Thyroid gland (tissue), 4 donors: ENCODE results near the gene CEACAM4. TPM values are rescaled to one million over a fixed set of nuclear protein-coding genes. Genes with fewer than 3 reads are reported as not detected.

Experiments used
- DNase-seq, 2 donors: peaks; one replicate each; pipeline ENCODE4 v3.0.0-alpha.2; 2019
- H3K27ac ChIP-seq, 3 donors: fragments of 200-600 bp; sonication (generic); 1 replicate in 2 of 3; 2 replicates in 1 of 3; pipeline ENCODE4 v1.5.1; 2016 to 2019; ENCODE audit warnings: mild to moderate bottlenecking in 1 of 3, moderate library complexity in 1 of 3
- H3K27me3 ChIP-seq: fragments of 200-600 bp; sonication (generic); one replicate; pipeline ENCODE4 v1.5.1; 2019
- H3K36me3 ChIP-seq, 2 donors: fragments of 200-600 bp; sonication (generic); one replicate each; pipeline ENCODE4 v1.5.1; 2016 to 2019
- H3K4me1 ChIP-seq, 2 donors: fragments of 200-600 bp; sonication (generic); one replicate each; pipeline ENCODE4 v1.5.1; 2017 to 2019
- H3K4me3 ChIP-seq, 3 donors: fragments of 200-600 bp; sonication (generic); replicated peaks in 1 of 3; 1 replicate in 2 of 3; 2 replicates in 1 of 3; pipeline ENCODE4 v1.5.1; 2016; ENCODE audit warnings: mild to moderate bottlenecking in 1 of 3
- H3K9me3 ChIP-seq: fragments of 200-600 bp; sonication (generic); one replicate; pipeline ENCODE4 v1.5.1; 2017
- CTCF ChIP-seq, 6 experiments: fragments of 200-600 bp in 3 of 6; fragments of 450-650 bp in 3 of 6; sonication (generic) in 3 of 6; IDR thresholded peaks; one replicate each; pipeline ENCODE4 v1.5.1; 2016 to 2019; ENCODE audit warnings: antibody characterized with exemption in 6 of 6, mild to moderate bottlenecking in 2 of 6, inconsistent platforms in 1 of 6, moderate library complexity in 1 of 6
- POLR2A ChIP-seq, 2 donors: fragments of 450-650 bp; IDR thresholded peaks; one replicate each; pipeline ENCODE4 v1.6.1; 2017; ENCODE audit warnings: antibody characterized with exemption in 2 of 2, mild to moderate bottlenecking in 2 of 2, moderate library complexity in 1 of 2
- WGBS, 2 donors: methylation state at CpG; one replicate each; pipeline ENCODE4 v1.1.5; 2017; 5-methylcytosine and 5-hydroxymethylcytosine counted together
- intact Hi-C: fragments of 100-400 bp; cut with DNase I; formaldehyde crosslinking; loops from one replicate; pipeline ENCODE4 v1.15.1; 2023
- total RNA-seq, 4 donors: library from RNA; depleted of rRNA; stranded (reverse); fragments of >200 nt; gene quantifications; one replicate each; pipeline ENCODE4 v1.2.3, GENCODE V29; 2016

CEACAM4 gene
- total RNA-seq, 4 donors from 2014 or later = 0.73 to 3.5 TPM; not detected in 2

GRCh38 chr19:41615207-41615606 lies 11.7 kb downstream of the CEACAM4 start:
- no peaks in the 10 kb centered on the region for H3K27me3 ChIP-seq
- 74 to 77% methylated on average over 3 to 4 of the region's 4 CpGs for WGBS, 2 donors
- DNase-seq = no peak

GRCh38 chr19:41612483-41612882 lies 14.4 kb downstream of the CEACAM4 start:
- no peaks in the 10 kb centered on the region for H3K9me3 ChIP-seq
- TF ChIP-seq POLR2A (IDR thresholded peaks at IDR 0.05) (no peak), CTCF (IDR thresholded peaks at IDR 0.05) (no peak)
- H3K4me3 ChIP-seq = no peak overlapping the region
- WGBS, 2 donors = 71 to 74% methylated on average over 4 of the region's 4 CpGs
- H3K4me1 ChIP-seq = no peaks in the 10 kb centered on the region
- no peaks in the 10 kb centered on the region for H3K27me3 ChIP-seq
- H3K27ac ChIP-seq = no peak overlapping the region
- H3K36me3 ChIP-seq = no peaks in the 10 kb centered on the region
- DNase-seq = no peak
- intact Hi-C loops = no loop called here

More at GRCh38 chr19:41615207-41615606, 11.7 kb downstream of the CEACAM4 start:
- Histone ChIP-seq H3K36me3 (no peaks in the 10 kb centered on the region), H3K4me1 (no peaks in the 10 kb centered on the region), H3K4me3 (no peak overlapping the region), H3K27ac (no peak overlapping the region), H3K9me3 (no peaks in the 10 kb centered on the region)
- TF ChIP-seq POLR2A (IDR thresholded peaks at IDR 0.05) (no peak), CTCF (IDR thresholded peaks at IDR 0.05) (no peak)
- intact Hi-C loops = no loop called here

- H3K9me3 ChIP-seq = no peaks in the 10 kb centered on the region
- no peak overlapping the region for H3K27ac ChIP-seq
- no peak for DNase-seq
- H3K4me3 ChIP-seq = no peak overlapping the region
- TF ChIP-seq POLR2A (IDR thresholded peaks at IDR 0.05) (no peak), CTCF (IDR thresholded peaks at IDR 0.05) (no peak)
- no peaks in the 10 kb centered on the region for H3K36me3 ChIP-seq
- no peaks in the 10 kb centered on the region for H3K4me1 ChIP-seq
- intact Hi-C loops = no loop called here
- no peaks in the 10 kb centered on the region for H3K27me3 ChIP-seq
Observed at GRCh38 chr19:41610789-41611188, 16.1 kb downstream of the CEACAM4 start.

GRCh38 chr19:41607668-41608067 lies 19.2 kb downstream of the CEACAM4 start:
- no peaks in the 10 kb centered on the region for H3K4me1 ChIP-seq
- WGBS, 2 donors = 76 to 79% methylated on average over 1 of the region's 1 CpG
- no peaks in the 10 kb centered on the region for H3K9me3 ChIP-seq
- no peaks in the 10 kb centered on the region for H3K27me3 ChIP-seq
- TF ChIP-seq CTCF (IDR thresholded peaks at IDR 0.05) = no peak
- TF ChIP-seq POLR2A (IDR thresholded peaks at IDR 0.05) = no peak
- DNase-seq = no peak
- H3K27ac ChIP-seq = no peak overlapping the region
- H3K4me3 ChIP-seq = no peak overlapping the region
- no peaks in the 10 kb centered on the region for H3K36me3 ChIP-seq
- intact Hi-C loops = no loop called here

GRCh38 chr19:41606215-41606837 lies 20.5 kb downstream of the CEACAM4 start:
- no peak for DNase-seq
- H3K27me3 ChIP-seq = no peaks in the 10 kb centered on the region
- H3K27ac ChIP-seq = no peak overlapping the region
- H3K9me3 ChIP-seq = no peaks in the 10 kb centered on the region
- no peak for TF ChIP-seq POLR2A (IDR thresholded peaks at IDR 0.05)
- TF ChIP-seq CTCF (IDR thresholded peaks at IDR 0.05) = no peak
- H3K4me1 ChIP-seq = no peaks in the 10 kb centered on the region
- 81 to 84% methylated on average over 5 of the region's 5 CpGs for WGBS, 2 donors
- H3K4me3 ChIP-seq = no peak overlapping the region
- no peaks in the 10 kb centered on the region for H3K36me3 ChIP-seq
- intact Hi-C loops = no loop called here
